KOPT-K1 (cell line): ENCODE data around the gene SLC16A6.
"Not testable (repeated sequence)": the region's sequence is repeated elsewhere in the genome, so short reads cannot be mapped to it uniquely, and the experiment has no call there.

Experiments
- H3K27ac ChIP-seq: fragments of 200-600 bp; sonication (generic); 2 replicates; pipeline ENCODE4 v1.5.1; 2016; ENCODE audit warnings: antibody characterized with exemption, mild to moderate bottlenecking, low read depth, low read length; ENCODE audit not compliant: poor library complexity, severe bottlenecking
- H3K36me3 ChIP-seq: fragments of 200-600 bp; sonication (generic); 2 replicates; pipeline ENCODE4 v1.5.1; 2017; ENCODE audit warnings: antibody characterized with exemption, mild to moderate bottlenecking, low read length, moderate library complexity; ENCODE audit not compliant: insufficient read depth
- H3K9me3 ChIP-seq: fragments of 200-600 bp; sonication (generic); 2 replicates; pipeline ENCODE4 v1.5.1; 2017; ENCODE audit warnings: antibody characterized with exemption, low read length, mild to moderate bottlenecking; ENCODE audit not compliant: insufficient read depth, poor library complexity, severe bottlenecking

The SLC16A6 gene

DNA sequence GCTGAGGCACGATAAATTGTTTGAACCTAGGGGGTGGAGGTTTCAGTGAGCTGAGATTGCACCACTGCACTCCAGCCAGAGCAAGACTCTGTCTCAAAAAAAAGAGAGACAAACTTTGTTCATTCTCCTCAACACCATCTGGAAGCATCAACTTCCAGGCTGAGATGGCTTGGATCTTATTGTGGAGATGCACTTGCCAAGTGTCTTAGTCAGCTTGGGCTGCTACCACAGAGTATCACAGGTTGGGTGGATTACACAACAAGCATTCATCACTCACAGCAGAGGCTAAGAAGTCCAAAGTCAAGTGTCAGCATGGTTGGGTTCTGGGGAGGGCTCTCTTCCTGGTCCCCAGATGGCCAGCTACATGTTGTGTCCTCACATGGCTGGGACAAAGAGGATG is 58.2 kb downstream of the SLC16A6 start:
- not testable (repeated sequence) for H3K9me3 ChIP-seq, H3K27ac ChIP-seq, H3K36me3 ChIP-seq

DNA sequence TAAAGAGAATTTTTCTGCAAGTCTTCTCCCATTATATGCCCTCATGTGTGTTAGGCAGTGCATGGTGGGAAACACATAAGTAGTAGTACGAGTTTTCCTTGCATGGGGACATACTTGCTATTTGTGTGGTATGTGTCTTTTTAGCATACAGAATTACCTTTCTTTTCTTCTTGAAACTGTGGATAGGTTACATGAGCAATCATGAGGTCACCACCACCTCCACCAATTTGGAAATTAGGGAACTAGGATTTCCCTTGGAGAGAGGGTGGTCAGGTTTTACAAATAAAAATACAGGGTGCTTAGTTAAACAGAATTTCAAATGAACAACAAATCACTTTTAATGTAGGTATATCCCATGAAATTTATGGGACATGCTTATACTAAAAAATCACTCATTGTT is 59.4 kb downstream of the SLC16A6 start:
- Histone ChIP-seq H3K9me3 (no peaks in the 10 kb centered on the region), H3K27ac (no peak overlapping the region)

DNA sequence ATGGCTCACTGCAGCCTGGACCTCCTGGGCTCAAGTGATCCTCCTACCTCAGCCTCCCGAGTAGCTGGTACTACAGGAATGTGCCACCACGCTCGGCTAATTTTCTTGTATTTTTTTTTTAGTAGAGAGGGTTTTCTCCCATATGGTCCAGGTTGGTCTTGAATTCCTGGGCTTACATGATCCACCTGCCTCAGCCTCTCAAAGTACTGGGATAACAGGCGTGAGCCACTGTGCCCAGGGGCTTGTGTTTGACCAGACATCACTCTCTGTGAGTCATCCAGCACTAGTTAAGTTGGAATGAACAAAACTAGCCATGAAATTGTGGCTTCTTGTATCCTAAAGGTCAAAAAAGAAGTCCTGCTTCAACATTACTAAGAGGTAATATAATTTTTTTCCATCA is 59.8 kb downstream of the SLC16A6 start:
- H3K36me3 ChIP-seq, H3K27ac ChIP-seq, H3K9me3 ChIP-seq: not testable (repeated sequence)

More for the DNA sequence above, 59.4 kb downstream of the SLC16A6 start:
- H3K36me3 ChIP-seq: peaks cover 8% of the 10 kb centered on the region; the same call in 1 of the 2 replicates

DNA sequence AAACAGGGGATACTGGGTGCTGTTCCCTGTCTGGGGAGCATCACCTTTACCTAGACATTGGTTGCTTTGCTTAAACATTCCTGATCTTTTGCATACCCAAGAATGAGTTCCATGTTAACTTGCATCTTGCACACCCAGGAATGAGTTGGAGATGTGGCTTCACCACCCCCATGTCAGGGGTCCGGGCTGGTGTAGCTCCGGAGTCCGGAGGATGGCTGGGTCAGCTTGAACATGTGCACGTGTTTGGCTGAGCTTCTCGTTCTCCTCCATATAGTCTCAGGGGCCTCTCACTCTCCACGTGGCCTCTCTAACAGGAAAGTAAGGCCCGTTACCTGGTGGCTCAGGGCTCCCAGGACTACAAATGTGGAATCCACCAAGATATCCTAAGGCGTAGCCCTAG is 61.3 kb downstream of the SLC16A6 start:
- peaks cover 8% of the 10 kb centered on the region; the same call in 1 of the 2 replicates for H3K36me3 ChIP-seq
- no peak overlapping the region for H3K27ac ChIP-seq
- H3K9me3 ChIP-seq: no peaks in the 10 kb centered on the region

DNA sequence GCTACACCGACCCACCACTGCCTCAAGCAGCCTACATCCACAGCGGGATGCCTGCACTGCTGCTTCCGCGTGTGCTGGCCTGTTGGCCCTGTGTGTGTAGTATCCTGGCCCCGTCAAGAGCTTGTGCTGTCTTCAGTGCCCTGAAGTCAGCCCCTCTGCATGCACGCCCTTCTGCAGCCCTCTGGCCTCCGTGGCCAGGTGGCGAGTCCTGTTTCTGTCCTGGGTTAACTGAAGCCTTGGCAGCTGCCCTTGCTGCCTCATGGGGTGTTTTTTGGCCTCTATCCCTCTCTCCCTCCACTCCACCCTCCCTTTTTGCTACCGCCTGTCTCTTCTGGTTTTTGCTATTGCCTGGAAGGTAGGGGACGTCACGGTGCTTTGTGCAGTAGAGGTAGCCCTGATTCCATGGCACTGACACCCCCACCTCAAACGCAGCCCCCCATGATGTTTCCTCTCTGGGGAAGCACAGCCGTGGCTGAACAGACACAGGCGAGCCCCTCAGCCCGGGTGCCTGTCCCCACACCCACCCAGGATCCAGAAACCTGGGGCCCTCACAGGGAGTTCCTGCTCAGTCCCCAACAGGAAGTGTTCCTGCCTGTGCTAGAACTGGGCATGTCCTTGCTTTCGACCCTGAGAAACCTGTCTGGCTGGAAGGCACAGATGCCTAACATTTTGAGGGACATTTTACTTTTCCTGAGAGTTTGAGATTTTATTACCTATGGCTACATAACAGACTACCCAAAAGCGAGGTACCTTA is 61.9 kb downstream of the SLC16A6 start:
- H3K9me3 ChIP-seq: no peaks in the 10 kb centered on the region
- H3K27ac ChIP-seq: no peak overlapping the region
- peaks cover 8% of the 10 kb centered on the region; the same call in 1 of the 2 replicates for H3K36me3 ChIP-seq

DNA sequence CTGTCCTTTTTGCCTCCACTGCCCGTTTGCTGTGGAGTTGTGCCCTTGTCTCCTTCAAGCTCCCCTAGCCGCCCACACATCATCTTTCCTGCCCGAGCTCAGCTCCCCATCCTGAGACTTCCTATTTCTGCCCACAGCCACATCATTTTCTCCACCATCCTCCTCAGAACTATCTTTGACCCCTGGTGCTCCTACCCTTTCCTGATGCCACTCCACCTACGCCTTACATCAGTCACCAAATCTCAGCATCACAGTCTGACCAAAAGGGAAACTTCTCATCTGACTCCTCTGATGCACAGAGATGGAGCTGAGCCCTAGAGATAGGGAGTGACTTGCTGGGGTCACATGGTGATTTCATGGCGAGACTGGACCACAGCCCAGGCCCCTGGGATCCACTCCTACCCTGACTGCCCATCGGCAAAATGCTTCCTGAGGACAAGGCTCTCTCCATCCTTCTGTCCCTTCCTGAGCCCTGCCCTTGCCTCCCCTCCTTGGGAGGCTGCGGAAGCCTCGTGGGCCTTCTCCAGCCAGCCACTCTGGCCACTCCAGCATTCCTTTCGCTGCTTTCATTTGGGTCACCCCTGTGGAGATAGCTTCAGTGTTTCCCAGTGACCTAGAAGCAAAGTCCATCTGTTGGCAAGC is 62.8 kb downstream of the SLC16A6 start:
- not testable (repeated sequence) for H3K36me3 ChIP-seq, H3K9me3 ChIP-seq, H3K27ac ChIP-seq

DNA sequence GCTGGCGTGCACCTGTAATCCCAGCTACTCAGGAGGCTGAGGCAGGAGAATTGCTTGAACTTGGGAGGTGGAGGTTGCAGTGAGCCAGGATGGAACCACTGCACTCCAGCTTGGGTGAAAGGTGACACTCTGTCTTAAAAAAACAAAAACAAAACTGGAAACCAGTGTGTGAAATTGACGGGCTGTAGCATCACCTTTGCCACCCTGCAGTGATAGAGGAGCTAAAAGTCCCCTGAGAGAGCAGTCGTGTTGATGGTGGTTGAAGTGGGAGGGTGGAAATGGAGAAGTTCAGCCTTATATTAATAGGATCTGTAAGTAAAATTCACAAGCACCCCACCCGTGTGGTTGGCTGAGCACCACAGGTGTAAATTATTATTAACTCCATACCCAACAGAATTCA is 65.9 kb downstream of the SLC16A6 start:
- H3K36me3 ChIP-seq, H3K9me3 ChIP-seq, H3K27ac ChIP-seq: not testable (repeated sequence)

DNA sequence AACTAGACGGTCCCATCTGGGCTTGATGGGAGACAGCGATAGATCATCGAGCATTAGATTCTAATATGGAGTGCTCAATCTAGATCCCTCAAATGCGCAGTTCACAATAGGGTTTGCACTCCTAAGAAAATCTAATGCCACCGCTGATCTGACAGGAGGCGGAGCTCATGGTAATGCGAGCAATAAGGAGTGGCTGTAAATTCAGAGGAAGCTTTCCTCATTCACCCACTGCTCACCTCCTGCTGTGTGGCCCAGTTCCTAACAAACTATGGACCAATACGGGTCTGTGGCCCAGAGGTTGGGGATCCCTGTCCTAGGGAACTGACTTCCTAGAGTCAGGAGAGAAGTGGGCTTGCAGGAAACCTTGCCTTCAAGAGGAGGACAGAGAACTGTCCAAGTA is 68.3 kb downstream of the SLC16A6 start:
- Histone ChIP-seq H3K27ac (no peak overlapping the region), H3K36me3 (peaks cover 10% of the 10 kb centered on the region), H3K9me3 (no peaks in the 10 kb centered on the region)

DNA sequence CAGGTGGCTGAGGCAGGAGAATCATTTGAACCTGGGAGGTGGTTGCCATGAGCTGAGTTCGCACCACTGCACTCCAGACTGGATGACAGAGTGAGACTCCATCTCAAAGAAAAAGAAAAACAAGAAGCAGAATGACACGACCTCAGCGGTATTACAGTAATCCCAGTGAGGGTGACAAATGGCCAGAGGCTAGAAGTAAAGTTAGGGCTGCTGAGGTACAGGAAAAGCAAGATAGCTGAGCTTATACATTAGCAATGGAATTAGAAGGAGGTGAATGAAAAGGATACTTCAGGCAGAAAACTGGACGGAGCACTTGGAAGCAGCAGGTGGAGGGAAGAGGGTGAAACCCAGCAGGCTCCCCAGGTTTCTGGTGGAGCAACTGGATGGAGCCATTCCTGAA is 69.1 kb downstream of the SLC16A6 start:
- Histone ChIP-seq H3K36me3 (peaks cover 10% of the 10 kb centered on the region), H3K27ac (no peak overlapping the region), H3K9me3 (no peaks in the 10 kb centered on the region)

DNA sequence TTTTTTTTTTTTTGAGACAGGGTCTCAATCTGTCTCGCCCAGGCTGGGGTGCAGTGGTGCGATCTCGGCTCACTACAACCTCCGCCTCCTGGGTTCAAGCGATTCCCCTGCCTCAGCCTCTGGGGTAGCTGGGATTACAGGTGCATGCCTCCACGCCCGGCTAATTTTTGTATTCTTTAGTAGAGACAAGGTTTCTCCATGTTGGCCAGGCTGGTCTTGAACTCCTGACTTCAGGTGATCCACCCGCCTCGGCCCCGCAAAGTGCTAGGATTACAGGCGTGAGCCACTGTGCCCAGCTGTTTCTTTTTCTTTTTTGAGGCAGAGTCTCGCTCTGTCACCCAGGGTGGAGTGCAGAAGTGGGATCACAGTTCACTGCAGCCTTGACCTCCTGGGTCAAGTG is 70.1 kb downstream of the SLC16A6 start:
- H3K27ac ChIP-seq, H3K9me3 ChIP-seq, H3K36me3 ChIP-seq: not testable (repeated sequence)

DNA sequence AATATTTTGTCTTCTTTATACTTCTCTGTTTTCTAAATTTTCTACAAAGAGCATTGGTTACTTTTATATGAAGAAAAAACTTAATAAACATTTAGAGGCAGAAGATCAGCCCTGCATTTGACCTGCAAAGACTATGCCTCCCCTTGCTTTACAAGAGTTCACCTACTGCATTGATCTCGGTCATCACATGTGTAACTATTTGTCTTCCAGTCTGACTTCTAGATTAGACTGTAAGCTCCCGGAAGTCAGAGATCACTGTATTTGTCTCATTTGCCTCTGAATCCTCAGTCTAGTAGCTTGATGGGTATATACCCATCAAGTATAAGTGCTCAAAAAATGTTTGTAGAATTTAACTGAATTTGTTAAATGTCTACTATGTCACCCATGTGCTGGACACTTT is 70.7 kb downstream of the SLC16A6 start:
- H3K36me3 ChIP-seq, H3K27ac ChIP-seq, H3K9me3 ChIP-seq: not testable (repeated sequence)

DNA sequence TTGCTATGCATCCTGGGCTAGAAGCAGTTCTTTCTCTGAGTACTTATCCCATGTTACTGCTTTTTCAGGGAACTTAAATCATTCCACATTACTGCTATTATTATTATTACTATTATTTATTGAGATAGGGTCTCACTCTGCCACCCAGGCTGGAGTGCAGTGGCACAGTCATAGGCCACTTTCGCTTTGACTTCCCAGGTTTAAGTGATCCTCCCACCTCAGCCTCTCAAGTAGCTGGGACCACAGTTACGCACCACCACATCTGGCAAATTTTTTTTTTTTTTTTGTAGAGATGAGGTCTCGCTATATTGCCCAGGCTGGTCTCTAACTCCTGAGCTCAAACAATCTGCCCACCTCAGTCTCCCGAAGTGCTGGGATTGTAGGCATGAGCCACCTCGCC is 71.5 kb downstream of the SLC16A6 start:
- not testable (repeated sequence) for H3K36me3 ChIP-seq, H3K27ac ChIP-seq, H3K9me3 ChIP-seq
